ENCODE data around the gene NOS3.
"Not testable (repeated sequence)": the region's sequence is repeated elsewhere in the genome, so short reads cannot be mapped to it uniquely, and the experiment has no call there.

NOS3 gene

DNA sequence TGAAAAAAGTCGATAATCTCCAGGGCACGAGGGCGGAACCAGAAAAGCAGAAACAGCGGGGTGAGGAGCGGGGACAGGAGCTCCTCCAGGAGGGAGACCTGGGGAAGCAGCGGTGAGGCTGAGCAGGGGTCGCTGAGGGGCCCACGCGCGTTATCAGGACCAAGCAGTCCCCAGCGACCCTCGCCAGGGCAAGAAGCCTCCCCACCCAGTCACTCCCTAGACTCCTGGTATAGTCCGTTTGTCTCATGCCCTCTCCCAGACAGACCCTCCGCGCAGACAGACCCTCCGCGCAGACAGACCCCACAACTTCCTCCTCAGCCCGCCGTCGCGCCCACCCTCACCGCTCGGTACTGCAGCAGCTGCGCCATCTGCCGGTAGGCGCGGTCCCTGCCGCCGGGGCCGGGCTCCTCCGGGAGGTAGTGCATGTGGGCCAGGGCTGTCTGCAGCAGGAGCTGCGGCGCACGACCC lies 27.2 kb downstream of the NOS3 start:
- no peaks in the 10 kb centered on the region for H3K36me3 Mint-ChIP-seq (ENCODE audit: low read depth)
- no peaks in the 10 kb centered on the region for H3K9me3 Mint-ChIP-seq
- H3K27ac Mint-ChIP-seq, result peak overlapping the region; percentile 88
- peak overlapping the region; percentile 80 for H3K4me3 Mint-ChIP-seq
- peaks cover 24% of the 10 kb centered on the region for H3K27me3 Mint-ChIP-seq
- peaks cover 53% of the 10 kb centered on the region for H3K4me1 Mint-ChIP-seq (ENCODE audit: low read depth)

DNA sequence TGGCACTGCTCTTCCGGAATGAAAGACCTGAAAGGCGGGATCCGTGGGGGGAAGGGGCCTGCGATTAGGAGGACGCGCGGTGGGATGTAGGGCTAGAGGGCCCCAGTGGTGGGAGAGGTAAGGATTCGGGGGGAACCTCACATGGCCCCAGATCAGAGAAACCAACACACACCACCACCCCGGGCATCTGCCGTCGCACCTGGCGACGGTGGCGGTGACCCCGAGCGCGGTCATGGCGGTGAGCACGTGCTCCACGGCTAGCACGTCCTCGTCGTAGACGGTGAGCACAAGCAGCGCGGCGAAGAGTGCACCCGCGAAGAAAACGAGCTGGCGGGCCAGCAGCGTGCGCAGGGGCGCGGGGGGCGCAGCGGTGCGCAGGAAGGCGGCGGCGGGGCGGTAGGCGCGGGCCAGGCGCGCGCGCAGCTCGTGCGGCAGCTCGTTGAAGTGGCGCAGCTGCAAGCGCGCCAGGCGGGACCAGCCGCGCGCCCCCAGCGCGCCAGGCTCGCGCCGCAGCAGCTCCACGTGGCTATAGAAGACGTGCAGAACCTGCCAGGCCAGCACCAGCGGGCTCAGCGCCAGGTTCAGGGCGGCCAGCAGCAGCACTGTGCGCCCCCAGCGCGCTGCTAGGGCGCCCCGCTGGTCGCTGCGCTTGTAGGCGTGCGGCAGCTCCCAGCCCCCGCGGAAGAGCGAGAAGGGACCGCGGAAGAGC lies 27.8 kb downstream of the NOS3 start:
- H3K9me3 Mint-ChIP-seq, result no peaks in the 10 kb centered on the region
- H3K4me3 Mint-ChIP-seq, result peak overlapping the region; percentile 80
- peak overlapping the region; percentile 88 for H3K27ac Mint-ChIP-seq
- peaks cover 26% of the 10 kb centered on the region for H3K27me3 Mint-ChIP-seq
- H3K36me3 Mint-ChIP-seq (ENCODE audit: low read depth), result no peaks in the 10 kb centered on the region
- peaks cover 49% of the 10 kb centered on the region for H3K4me1 Mint-ChIP-seq (ENCODE audit: low read depth)

- Mint-ChIP-seq H3K27ac (peak overlapping the region; percentile 0), H3K27me3 (peaks cover 26% of the 10 kb centered on the region), H3K4me1 (ENCODE audit: low read depth) (peaks cover 44% of the 10 kb centered on the region), H3K9me3 (no peaks in the 10 kb centered on the region), H3K4me3 (peak overlapping the region; percentile 57), H3K36me3 (ENCODE audit: low read depth) (no peaks in the 10 kb centered on the region)
Observed at GRCh38 chr7:151019130-151019447, 28.3 kb downstream of the NOS3 start.

- no peaks in the 10 kb centered on the region for H3K9me3 Mint-ChIP-seq
- no peak overlapping the region for H3K4me3 Mint-ChIP-seq
- peaks cover 33% of the 10 kb centered on the region for H3K4me1 Mint-ChIP-seq (ENCODE audit: low read depth)
- H3K27ac Mint-ChIP-seq, result no peak overlapping the region
- H3K27me3 Mint-ChIP-seq, result peaks cover 26% of the 10 kb centered on the region
- no peaks in the 10 kb centered on the region for H3K36me3 Mint-ChIP-seq (ENCODE audit: low read depth)
Observed at GRCh38 chr7:151020231-151020630, 29.4 kb downstream of the NOS3 start.

- Mint-ChIP-seq H3K9me3 (no peaks in the 10 kb centered on the region), H3K27me3 (peaks cover 24% of the 10 kb centered on the region), H3K4me3 (no peak overlapping the region), H3K36me3 (ENCODE audit: low read depth) (no peaks in the 10 kb centered on the region), H3K4me1 (ENCODE audit: low read depth) (peaks cover 20% of the 10 kb centered on the region), H3K27ac (no peak overlapping the region)
Observed at GRCh38 chr7:151023232-151023631, 32.4 kb downstream of the NOS3 start.

DNA sequence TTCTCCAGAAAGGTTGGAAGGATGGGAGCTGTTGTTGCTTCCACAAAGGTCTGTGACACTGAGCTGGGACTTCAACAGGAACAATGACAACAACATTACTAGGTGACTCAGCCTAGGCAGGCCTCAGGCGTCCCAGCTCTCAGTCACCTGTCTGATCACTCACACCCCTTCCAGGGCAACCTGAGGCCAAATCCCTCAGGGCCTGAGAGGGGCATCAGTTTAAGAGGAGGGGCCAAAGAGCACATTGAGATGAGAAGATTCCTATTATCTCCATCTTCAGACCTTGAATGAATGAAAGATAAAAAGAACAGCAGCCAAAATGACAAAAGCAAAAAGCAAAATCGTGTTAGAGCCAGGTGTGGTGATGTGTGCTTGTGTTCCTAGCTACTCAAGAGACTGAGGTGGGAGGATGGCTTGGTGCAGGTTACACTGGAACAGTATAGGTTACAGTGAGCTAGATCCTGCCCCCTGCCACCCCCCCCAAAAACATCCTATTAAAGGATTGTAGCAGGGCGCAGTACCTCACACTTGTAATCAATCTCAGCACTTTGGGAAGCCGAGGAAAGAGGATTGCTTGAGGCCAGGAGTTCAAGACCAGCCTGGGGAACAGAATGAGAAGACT lies 33.7 kb downstream of the NOS3 start, which contains the start of gene ATG9B:
Gene ATG9B, minus strand, starts transcription at position 60 of the 622 bp plus-strand sequence. CDS start 71 bp downstream, outside the sequence.
- no peak within 1 kb of the TSS for H3K27ac Mint-ChIP-seq
- no peaks in the 10 kb centered on the region for H3K9me3 Mint-ChIP-seq
- peaks cover 22% of the 10 kb centered on the region for H3K4me1 Mint-ChIP-seq (ENCODE audit: low read depth)
- no peak within 1 kb of the TSS for H3K4me3 Mint-ChIP-seq
- H3K36me3 Mint-ChIP-seq (ENCODE audit: low read depth), result peaks cover 7% of the 10 kb centered on the region
- peaks cover 18% of the 10 kb centered on the region for H3K27me3 Mint-ChIP-seq

- peak overlapping the region; percentile 8 for H3K27ac Mint-ChIP-seq
- no peaks in the 10 kb centered on the region for H3K9me3 Mint-ChIP-seq
- peaks cover 5% of the 10 kb centered on the region for H3K27me3 Mint-ChIP-seq
- no peak overlapping the region for H3K4me3 Mint-ChIP-seq
- H3K4me1 Mint-ChIP-seq (ENCODE audit: low read depth), result peaks cover 26% of the 10 kb centered on the region
- peaks cover 11% of the 10 kb centered on the region for H3K36me3 Mint-ChIP-seq (ENCODE audit: low read depth)
Observed at GRCh38 chr7:151025924-151026671, 35.3 kb downstream of the NOS3 start.

DNA sequence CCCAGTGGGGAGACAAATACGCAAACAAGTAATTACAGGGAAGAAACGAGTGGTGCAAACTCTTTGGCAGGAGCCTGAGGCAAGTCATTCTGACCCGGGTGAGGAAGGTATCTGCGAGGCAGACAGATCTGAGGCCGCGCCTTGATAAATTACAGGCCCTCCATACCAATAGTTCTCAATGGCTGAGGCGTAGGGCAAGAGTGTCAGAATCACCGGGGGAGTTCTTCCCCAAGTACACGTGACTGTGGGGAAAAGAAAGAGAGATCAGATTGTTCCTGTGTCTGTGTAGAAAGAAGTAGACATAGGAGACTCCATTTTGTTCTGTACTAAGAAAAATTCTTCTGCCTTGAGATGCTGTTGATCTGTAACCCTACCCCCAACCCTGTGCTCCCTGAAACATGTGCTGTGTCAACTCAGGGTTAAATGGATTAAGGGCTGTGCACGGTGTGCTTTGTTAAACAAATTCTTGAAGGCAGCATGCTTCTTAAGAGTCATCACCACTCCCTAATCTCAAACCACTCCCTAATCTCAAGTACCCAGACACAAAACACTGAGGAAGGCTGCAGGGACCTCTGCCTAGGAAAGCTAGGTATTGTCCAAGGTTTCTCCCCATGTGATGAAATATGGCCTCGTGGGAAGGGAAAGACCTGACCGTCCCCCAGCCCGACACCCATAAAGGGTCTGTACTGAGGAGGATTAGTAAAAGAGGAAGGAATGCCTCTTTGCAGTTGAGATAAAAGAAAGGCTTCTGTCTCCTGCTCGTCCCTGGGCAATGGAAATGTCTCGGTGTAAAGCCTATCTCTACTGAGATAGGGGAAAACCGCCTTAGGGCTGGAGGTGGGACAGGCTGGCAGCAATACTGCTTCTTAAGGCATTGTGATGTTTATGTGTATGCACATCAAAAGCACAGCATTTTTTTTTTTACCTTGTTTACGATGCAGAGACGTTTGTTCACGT lies 36.2 kb downstream of the NOS3 start:
- H3K4me1 Mint-ChIP-seq (ENCODE audit: low read depth), result peaks cover 26% of the 10 kb centered on the region
- H3K9me3 Mint-ChIP-seq, H3K27me3 Mint-ChIP-seq: not testable (repeated sequence)
- H3K36me3 Mint-ChIP-seq (ENCODE audit: low read depth), result peaks cover 14% of the 10 kb centered on the region
- H3K27ac Mint-ChIP-seq, result peak overlapping the region; percentile 94
- peak overlapping the region; percentile 98 for H3K4me3 Mint-ChIP-seq

DNA sequence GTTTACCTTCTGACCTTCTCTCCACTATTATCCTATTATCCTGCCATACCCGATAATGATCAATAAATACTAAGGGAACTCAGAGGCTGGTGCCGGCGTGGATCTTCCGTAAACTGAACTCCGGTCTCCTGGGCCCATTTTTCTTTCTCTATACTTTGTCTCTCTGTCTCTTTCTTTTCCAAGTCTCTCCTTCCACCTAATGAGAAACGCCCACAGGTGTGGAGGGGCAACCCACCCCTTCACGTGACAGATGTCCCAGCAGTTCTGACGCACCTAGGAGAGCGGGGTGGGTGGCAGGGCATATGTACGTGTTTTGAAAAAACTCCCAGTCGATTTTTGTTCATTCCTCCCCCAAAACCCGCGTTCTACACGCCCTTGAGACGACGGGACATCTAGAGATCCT lies 36.9 kb downstream of the NOS3 start:
- H3K9me3 Mint-ChIP-seq, H3K27me3 Mint-ChIP-seq: not testable (repeated sequence)
- H3K36me3 Mint-ChIP-seq (ENCODE audit: low read depth), result peaks cover 16% of the 10 kb centered on the region

GRCh38 chr7:151028131-151028947 lies 37.5 kb downstream of the NOS3 start, which contains the start of gene ABCB8:
ABCB8 (plus strand) TSS chr7:151028450; CDS start chr7:151028516, 66 bp downstream.
- H3K27me3 Mint-ChIP-seq, result no peaks in the 10 kb centered on the region
- H3K4me3 Mint-ChIP-seq, result peak within 1 kb of the TSS; percentile 98
- peaks cover 26% of the 10 kb centered on the region for H3K4me1 Mint-ChIP-seq (ENCODE audit: low read depth)
- H3K27ac Mint-ChIP-seq, result peak within 1 kb of the TSS; percentile 94
- peaks cover 16% of the 10 kb centered on the region for H3K36me3 Mint-ChIP-seq (ENCODE audit: low read depth)
- H3K9me3 Mint-ChIP-seq, result no peaks in the 10 kb centered on the region

More for the DNA sequence above, 36.9 kb downstream of the NOS3 start:
- H3K27ac Mint-ChIP-seq, result peak overlapping the region; percentile 94
- H3K4me1 Mint-ChIP-seq (ENCODE audit: low read depth), result peaks cover 26% of the 10 kb centered on the region
- peak overlapping the region; percentile 98 for H3K4me3 Mint-ChIP-seq

- Mint-ChIP-seq H3K4me1 (ENCODE audit: low read depth) (peaks cover 26% of the 10 kb centered on the region), H3K4me3 (peak overlapping the region; percentile 98), H3K36me3 (ENCODE audit: low read depth) (peaks cover 16% of the 10 kb centered on the region), H3K27ac (peak overlapping the region; percentile 94), H3K9me3 (no peaks in the 10 kb centered on the region), H3K27me3 (no peaks in the 10 kb centered on the region)
Observed at GRCh38 chr7:151028948-151029501, 38.2 kb downstream of the NOS3 start.

DNA sequence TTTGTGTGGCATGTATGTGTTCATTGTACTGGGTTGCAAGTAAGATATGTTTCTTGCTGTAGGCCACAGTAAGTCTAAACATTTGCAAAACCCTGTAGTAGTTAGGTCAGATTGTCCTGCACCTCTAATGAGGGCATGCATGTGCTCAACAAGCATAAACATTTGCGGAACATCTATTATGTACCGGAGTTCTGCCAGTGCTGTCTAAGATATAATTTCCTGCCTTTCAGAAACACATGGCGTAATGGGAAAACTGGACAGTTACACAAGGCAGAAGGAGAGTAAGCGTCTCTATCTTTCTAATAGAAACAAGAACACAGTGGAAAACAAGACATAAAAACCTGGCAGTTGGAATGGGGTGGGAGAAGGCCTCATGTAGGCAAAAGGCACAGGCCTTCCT lies 40.2 kb downstream of the NOS3 start:
- no peaks in the 10 kb centered on the region for H3K27me3 Mint-ChIP-seq
- H3K36me3 Mint-ChIP-seq (ENCODE audit: low read depth), result peaks cover 16% of the 10 kb centered on the region
- no peaks in the 10 kb centered on the region for H3K9me3 Mint-ChIP-seq
- no peak overlapping the region for H3K27ac Mint-ChIP-seq
- H3K4me1 Mint-ChIP-seq (ENCODE audit: low read depth), result peaks cover 26% of the 10 kb centered on the region
- no peak overlapping the region for H3K4me3 Mint-ChIP-seq

All from stimulated activated naive CD8-positive, alpha-beta T cell treated with anti-CD3 and anti-CD28 coated beads, Interleukin-15, Interleukin-2, amounts not matched to agents 100 ng/mL and 50 ng/mL, for 24 hours (primary cell).